ENCODE data around the gene NCLN.
A peak's percentile ranks its signal among the peaks of the same experiment; 100 is the strongest.

NCLN gene

DNA sequence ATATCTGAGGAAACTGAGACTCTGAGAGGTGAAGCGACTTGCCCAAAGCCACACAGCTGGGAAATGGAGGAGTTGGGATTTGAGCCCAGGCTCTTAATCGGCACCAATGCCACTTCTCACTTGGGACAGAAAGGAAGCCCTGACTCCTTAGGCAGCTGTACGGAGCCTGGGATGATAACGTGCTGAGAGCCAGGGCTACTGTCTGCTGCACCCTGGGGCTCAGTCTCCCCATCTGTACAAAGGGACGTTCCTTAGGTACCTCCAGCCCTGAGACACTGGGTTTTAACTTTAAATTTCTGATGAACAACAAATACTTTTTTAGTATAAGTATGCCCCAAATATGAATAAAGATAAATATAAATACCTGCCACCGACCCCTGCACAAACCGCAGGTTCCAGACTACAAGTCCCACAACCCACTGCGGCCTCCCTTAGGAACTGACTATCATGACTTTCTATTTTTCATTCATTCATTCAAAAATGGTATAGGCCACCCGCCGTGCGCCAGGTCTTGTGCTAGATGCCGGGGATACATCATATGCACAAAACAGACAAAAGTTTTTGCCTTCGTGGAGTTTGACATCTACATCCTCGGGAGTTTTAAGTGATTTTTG, 776 bp upstream of the NCLN start:
- DNase-seq (ENCODE audit: low read depth) = no peak
- TF ChIP-seq, protein P1, sequence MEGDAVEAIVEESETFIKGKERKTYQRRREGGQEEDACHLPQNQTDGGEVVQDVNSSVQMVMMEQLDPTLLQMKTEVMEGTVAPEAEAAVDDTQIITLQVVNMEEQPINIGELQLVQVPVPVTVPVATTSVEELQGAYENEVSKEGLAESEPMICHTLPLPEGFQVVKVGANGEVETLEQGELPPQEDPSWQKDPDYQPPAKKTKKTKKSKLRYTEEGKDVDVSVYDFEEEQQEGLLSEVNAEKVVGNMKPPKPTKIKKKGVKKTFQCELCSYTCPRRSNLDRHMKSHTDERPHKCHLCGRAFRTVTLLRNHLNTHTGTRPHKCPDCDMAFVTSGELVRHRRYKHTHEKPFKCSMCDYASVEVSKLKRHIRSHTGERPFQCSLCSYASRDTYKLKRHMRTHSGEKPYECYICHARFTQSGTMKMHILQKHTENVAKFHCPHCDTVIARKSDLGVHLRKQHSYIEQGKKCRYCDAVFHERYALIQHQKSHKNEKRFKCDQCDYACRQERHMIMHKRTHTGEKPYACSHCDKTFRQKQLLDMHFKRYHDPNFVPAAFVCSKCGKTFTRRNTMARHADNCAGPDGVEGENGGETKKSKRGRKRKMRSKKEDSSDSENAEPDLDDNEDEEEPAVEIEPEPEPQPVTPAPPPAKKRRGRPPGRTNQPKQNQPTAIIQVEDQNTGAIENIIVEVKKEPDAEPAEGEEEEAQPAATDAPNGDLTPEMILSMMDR (IDR thresholded peaks at IDR 0.05; ENCODE audit: control insufficient read depth, extremely low read depth, insufficient read depth) = no peak
- peak overlapping the region; percentile 82 for H3K4me3 ChIP-seq (ENCODE audit: low read depth, low read length)

DNA sequence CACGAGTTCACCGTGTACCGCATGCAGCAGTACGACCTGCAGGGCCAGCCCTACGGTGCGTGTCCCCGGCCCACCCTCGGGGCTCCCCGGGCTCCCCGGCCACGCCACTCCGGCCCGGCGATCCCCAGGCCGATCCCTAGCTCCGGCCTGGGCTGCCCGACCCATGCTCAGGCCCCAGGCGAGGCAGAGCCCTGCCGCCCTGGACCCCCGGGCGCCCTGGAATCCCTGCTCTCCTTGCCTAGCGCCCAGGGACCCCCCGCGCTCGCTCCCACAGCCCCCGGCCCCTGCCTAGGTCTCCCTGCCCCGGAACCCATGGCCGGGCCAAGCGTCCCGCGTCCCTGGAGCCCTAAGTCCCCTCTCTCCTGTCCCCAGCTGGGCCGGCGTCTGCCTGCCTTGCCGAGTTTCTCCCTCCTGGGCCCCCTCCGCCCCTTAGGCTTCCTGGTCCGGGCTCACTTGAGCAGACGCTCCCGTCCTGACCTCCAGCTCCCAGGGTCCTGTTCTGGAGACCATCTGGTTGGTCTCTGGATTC, 494 bp downstream of the NCLN start:
- peak overlapping the region; percentile 82 for H3K4me3 ChIP-seq (ENCODE audit: low read depth, low read length)
- TF ChIP-seq, protein P1 (IDR thresholded peaks at IDR 0.05; ENCODE audit: control insufficient read depth, extremely low read depth, insufficient read depth) = no peak
- DNase-seq (ENCODE audit: low read depth) = no peak

DNA sequence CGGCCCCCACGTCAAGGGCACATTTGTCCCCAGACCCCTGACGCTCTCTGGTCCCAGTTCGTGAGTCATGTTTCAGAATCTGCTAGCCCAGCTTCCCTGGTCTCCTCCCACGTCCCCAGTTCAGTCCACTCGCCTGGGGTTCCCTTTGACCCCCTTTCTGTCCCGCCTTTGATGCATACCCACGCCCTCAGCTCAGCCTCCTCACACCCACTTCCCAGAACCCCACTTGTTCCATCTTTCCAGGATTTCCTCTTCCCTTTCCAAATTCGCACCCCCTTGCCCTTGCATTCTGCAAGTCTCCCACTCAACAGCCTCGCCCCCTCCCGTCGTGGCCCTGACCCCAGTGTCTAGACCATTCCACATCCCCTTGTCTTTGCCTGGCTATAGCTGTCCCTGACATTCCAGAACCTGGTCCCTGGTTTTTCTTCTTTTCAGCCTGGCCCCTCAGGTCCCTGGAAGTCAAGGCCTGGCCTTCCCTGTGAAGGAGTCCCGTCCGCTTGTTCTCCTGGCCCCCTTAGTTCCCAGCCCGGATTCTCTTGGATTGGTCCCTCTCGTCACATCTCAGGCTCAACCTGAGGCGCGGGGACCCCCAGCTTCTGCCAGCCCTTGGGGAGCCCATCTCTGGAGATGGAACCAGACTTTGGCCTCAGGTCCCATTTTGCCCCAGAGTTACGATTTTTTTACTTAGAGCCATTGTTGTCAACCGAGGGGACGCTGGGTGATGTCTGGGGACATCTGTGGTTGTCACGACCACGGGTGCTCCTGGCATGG, 1.3 kb downstream of the NCLN start:
- H3K4me3 ChIP-seq (ENCODE audit: low read depth, low read length) = peak overlapping the region; percentile 82

DNA sequence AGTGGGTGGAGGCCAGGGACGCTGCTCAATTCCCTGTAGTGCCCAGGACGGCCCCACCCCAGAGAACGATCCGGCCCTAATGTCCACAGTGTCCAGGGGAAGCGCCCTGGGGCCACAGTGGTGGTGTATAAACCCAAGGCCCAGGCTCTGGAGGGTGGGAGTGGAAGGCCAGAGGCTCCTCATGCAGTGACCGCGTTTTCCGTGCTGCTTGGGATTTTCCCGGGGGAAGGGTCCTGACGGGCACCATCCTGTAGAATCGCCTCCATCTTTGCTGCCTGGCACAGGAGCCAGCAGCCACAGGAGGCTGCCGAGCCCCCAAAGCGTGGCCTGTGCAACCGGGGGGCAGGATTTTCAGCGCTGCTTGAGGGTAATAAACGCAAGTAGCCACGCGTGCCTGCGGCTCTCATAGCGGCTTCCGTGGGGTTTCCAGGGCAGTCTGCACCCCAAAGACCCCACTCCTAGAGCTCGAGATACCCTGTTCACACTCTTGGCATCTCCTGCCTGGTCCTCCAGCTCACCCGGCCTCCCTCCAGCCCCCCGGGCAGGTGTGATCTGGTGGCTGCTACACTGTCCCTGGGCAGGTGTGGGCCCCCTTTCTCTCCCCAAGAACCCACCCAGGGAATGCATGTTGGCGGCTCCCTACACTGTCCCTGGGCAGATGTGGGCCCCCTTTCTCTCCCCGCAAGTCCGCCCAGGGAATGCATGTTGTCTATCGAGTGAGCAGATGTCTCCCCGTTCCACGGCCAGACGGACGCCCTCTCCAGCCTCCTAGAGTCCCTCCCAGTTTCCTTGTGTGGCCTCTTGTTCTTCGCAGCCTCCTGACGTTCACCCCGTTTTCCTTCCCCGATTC, 2.2 kb downstream of the NCLN start:
- TF ChIP-seq, protein P1 (IDR thresholded peaks at IDR 0.05; ENCODE audit: control insufficient read depth, extremely low read depth, insufficient read depth) = no peak
- peak overlapping the region; percentile 82 for H3K4me3 ChIP-seq (ENCODE audit: low read depth, low read length)
- DNase-seq (ENCODE audit: low read depth) = no peak

More for the DNA sequence above, 1.3 kb downstream of the NCLN start:
- no peak for DNase-seq (ENCODE audit: low read depth)
- TF ChIP-seq, protein P1 (IDR thresholded peaks at IDR 0.05; ENCODE audit: control insufficient read depth, extremely low read depth, insufficient read depth) = no peak

DNA sequence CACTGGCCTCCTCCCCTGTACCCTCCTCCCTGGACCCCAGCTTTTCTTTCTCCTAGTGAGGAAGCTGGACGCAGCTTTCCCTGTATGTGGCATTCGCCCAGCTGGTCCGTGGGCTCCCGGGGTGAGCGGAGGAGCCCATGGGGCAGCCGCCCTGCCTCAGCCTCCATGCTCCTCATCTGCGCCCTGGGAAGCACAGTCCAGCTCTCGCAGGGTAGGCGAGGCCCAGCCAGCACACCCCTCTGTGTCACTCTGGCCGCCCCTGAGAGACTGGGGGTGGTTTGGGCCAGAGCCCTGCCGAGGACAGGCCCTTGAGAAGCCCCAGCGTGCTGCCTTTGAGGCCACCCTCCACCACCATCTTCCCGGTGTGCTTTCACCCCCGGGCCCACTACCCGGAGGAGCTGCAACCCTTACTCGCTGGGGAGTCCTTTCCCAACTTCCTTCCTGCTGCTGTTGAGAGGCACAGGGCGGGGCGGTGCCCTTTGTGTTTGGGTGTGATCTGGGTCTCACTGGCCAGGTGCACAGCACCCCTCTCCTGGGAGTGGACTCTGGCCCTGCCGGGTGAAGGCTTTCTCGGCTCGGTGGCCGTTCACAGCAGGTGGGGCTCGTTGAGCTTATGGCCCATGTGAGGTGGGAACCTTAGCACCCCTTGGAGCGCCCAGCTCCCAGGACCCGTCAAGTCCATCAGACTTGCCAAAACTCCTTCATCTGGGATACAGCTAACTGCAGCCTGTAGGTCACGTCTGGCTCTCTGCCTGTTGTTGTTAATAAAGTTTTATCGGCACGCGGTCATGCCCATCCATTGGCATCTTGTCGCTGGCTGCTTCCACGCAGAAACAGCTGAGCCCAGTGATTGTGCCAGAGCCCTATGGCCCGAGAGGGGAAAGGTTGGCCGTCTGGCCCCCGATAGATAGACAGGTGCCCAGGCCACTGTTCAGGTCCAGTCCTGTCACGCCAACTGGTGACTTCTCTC, 3.2 kb downstream of the NCLN start:
- no peak for DNase-seq (ENCODE audit: low read depth)
- TF ChIP-seq, protein P1 (IDR thresholded peaks at IDR 0.05; ENCODE audit: control insufficient read depth, extremely low read depth, insufficient read depth) = no peak
- H3K4me3 ChIP-seq (ENCODE audit: low read depth, low read length) = no peak overlapping the region
